ENCODE measurements around the gene RPL12. TPM values are rescaled to one million over a fixed set of nuclear protein-coding genes. Genes with fewer than 3 reads are reported as not detected.

The RPL12 gene
- total RNA-seq, 1 experiment from 2014 or later, result 1,648 TPM

DNA sequence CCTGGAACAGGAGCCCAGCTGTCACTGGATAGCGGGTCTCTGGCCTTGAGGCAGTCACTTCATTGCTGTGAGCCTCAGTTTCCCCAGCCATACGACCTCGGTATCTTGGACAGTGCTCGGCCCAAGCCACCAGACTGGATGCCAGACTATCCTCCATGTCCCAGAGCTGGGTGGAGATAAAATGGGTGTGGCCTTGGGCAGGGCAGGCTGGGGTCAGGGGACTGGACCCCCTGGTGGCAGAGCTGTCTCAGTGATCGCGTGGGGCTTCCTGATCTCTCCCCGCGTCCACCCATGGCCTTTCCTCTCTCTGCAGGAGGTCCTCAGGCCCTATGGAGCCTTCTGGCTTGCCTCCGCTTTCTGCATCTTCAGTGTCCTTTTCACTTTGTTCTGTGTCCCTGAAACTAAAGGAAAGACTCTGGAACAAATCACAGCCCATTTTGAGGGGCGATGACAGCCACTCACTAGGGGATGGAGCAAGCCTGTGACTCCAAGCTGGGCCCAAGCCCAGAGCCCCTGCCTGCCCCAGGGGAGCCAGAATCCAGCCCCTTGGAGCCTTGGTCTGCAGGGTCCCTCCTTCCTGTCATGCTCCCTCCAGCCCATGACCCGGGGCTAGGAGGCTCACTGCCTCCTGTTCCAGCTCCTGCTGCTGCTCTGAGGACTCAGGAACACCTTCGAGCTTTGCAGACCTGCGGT lies 44.3 kb downstream of the RPL12 start:
- no TSS peak for BruUV-seq (replicated peaks)

DNA sequence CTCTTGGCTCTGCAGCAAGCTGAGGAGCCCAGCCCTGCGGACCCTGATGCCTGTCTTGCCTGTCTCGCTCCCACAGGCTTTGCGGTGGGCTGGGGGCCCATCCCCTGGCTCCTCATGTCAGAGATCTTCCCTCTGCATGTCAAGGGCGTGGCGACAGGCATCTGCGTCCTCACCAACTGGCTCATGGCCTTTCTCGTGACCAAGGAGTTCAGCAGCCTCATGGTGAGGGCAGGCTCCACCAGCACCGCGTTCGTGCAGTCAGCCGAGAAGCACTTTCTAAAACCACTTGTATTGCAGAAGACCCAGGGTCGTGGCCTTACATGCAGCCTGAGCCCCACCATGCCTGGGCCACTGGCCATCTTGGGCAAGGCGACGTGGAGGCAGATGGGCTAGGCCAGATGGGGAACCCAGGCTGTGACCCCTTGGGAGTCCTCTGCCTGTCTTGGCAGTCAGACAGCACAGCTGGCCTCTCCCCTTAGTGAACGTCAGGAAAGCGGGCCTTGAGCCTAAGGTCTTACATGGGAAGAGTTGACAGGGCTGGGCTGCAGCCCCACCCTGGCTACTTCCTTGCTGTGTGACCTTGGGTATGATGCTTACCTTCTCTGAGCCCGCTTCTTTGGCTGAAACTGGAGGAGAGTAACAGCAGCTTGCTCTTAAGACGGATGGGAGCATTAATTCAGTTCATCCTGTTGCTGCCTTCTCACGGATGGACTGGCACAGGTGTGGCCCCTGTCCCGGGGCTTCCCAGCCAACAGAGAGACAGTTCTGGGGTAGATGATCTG lies 45.7 kb downstream of the RPL12 start:
- no peaks in the 10 kb centered on the region for H3K27me3 ChIP-seq (ENCODE audit: insufficient read depth, low read depth)
- H4K20me1 ChIP-seq (ENCODE audit: insufficient read depth), result no peaks in the 10 kb centered on the region
- H2AFZ ChIP-seq, result no peak overlapping the region
- no peaks in the 10 kb centered on the region for H3K79me2 ChIP-seq (ENCODE audit: low read depth)
- H3K4me1 ChIP-seq (replicated peaks; ENCODE audit: insufficient read depth), result no peaks in the 10 kb centered on the region
- intact Hi-C loops (cut with micrococcal nuclease; ENCODE audit: unreplicated experiment), result no loop called here
- no peaks in the 10 kb centered on the region for H3K9me3 ChIP-seq (ENCODE audit: insufficient read depth, low read depth)
- BruUV-seq (replicated peaks), result no TSS peak
- H3K9me2 ChIP-seq (ENCODE audit: insufficient read depth), result no peaks in the 10 kb centered on the region
- no peak overlapping the region for H3K4me2 ChIP-seq
- DNase-seq, result no peak
- H3F3A ChIP-seq (ENCODE audit: insufficient read depth, low read depth), result no peaks in the 10 kb centered on the region
- H3K27ac ChIP-seq, result no peak overlapping the region
- ChIA-PET CTCF (no interaction called here), POLR2A (ENCODE audit: unreplicated experiment) (no interaction called here)
- H3K4me3 ChIP-seq, result no peak overlapping the region
- H3K36me3 ChIP-seq (ENCODE audit: low read depth), result no peaks in the 10 kb centered on the region
- TF ChIP-seq, protein P1, sequence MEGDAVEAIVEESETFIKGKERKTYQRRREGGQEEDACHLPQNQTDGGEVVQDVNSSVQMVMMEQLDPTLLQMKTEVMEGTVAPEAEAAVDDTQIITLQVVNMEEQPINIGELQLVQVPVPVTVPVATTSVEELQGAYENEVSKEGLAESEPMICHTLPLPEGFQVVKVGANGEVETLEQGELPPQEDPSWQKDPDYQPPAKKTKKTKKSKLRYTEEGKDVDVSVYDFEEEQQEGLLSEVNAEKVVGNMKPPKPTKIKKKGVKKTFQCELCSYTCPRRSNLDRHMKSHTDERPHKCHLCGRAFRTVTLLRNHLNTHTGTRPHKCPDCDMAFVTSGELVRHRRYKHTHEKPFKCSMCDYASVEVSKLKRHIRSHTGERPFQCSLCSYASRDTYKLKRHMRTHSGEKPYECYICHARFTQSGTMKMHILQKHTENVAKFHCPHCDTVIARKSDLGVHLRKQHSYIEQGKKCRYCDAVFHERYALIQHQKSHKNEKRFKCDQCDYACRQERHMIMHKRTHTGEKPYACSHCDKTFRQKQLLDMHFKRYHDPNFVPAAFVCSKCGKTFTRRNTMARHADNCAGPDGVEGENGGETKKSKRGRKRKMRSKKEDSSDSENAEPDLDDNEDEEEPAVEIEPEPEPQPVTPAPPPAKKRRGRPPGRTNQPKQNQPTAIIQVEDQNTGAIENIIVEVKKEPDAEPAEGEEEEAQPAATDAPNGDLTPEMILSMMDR (conservative IDR thresholded peaks at IDR 0.05), result no peak
- TF ChIP-seq EZH2 (IDR thresholded peaks at IDR 0.05; ENCODE audit: low read depth), result no peak

More for the DNA sequence above, 44.3 kb downstream of the RPL12 start:
- H3K4me2 ChIP-seq, result no peak overlapping the region
- no peaks in the 10 kb centered on the region for H3K27me3 ChIP-seq (ENCODE audit: insufficient read depth, low read depth)
- H3F3A ChIP-seq (ENCODE audit: insufficient read depth, low read depth), result no peaks in the 10 kb centered on the region
- H3K9me3 ChIP-seq (ENCODE audit: insufficient read depth, low read depth), result no peaks in the 10 kb centered on the region
- H3K36me3 ChIP-seq (ENCODE audit: low read depth), result no peaks in the 10 kb centered on the region
- TF ChIP-seq, protein P1 (conservative IDR thresholded peaks at IDR 0.05), result no peak
- TF ChIP-seq EZH2 (IDR thresholded peaks at IDR 0.05; ENCODE audit: low read depth), result no peak
- ChIA-PET CTCF (interaction anchor here (0.6 kb wide), 1 partner anchor 16 kb away, joined by 3 read pairs; no protein-coding TSS in a partner anchor), POLR2A (ENCODE audit: unreplicated experiment) (no interaction called here)
- no peaks in the 10 kb centered on the region for H3K4me1 ChIP-seq (replicated peaks; ENCODE audit: insufficient read depth)
- DNase-seq, result no peak
- intact Hi-C loops (cut with micrococcal nuclease; ENCODE audit: unreplicated experiment), result no loop called here
- no peak overlapping the region for H2AFZ ChIP-seq
- no peaks in the 10 kb centered on the region for H3K9me2 ChIP-seq (ENCODE audit: insufficient read depth)
- H4K20me1 ChIP-seq (ENCODE audit: insufficient read depth), result no peaks in the 10 kb centered on the region
- H3K27ac ChIP-seq, result no peak overlapping the region
- H3K79me2 ChIP-seq (ENCODE audit: low read depth), result no peaks in the 10 kb centered on the region
- H3K4me3 ChIP-seq, result no peak overlapping the region

DNA sequence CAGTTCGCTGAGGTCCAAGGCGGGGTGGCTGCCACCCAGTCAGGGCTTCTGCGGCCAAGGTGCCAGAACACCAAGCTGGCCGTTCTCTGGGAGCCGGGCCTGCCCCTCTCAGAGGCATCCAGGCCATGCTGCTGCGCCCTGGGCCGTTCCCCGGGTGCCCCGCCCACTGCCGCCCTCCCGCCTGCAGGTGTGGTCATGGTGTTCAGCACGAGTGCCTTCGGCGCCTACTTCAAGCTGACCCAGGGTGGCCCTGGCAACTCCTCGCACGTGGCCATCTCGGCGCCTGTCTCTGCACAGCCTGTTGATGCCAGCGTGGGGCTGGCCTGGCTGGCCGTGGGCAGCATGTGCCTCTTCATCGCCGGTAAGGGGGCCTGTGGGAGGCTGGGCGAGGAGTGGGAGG lies 46.6 kb downstream of the RPL12 start:
- no peak overlapping the region for H3K4me3 ChIP-seq
- intact Hi-C loops (cut with micrococcal nuclease; ENCODE audit: unreplicated experiment), result no loop called here
- no peaks in the 10 kb centered on the region for H3K27me3 ChIP-seq (ENCODE audit: insufficient read depth, low read depth)
- H3K79me2 ChIP-seq (ENCODE audit: low read depth), result no peaks in the 10 kb centered on the region
- H3K4me2 ChIP-seq, result no peak overlapping the region
- no peaks in the 10 kb centered on the region for H3K4me1 ChIP-seq (replicated peaks; ENCODE audit: insufficient read depth)
- no peaks in the 10 kb centered on the region for H3K36me3 ChIP-seq (ENCODE audit: low read depth)
- no peaks in the 10 kb centered on the region for H3F3A ChIP-seq (ENCODE audit: insufficient read depth, low read depth)
- POLR2A ChIA-PET (ENCODE audit: unreplicated experiment), result no interaction called here
- no peak for DNase-seq
- BruUV-seq (replicated peaks), result no TSS peak
- H3K9me2 ChIP-seq (ENCODE audit: insufficient read depth), result no peaks in the 10 kb centered on the region
- H4K20me1 ChIP-seq (ENCODE audit: insufficient read depth), result no peaks in the 10 kb centered on the region
- TF ChIP-seq EZH2 (IDR thresholded peaks at IDR 0.05; ENCODE audit: low read depth), result no peak
- H3K27ac ChIP-seq, result no peak overlapping the region
- CTCF ChIA-PET, result no interaction called here
- no peak overlapping the region for H2AFZ ChIP-seq
- H3K9me3 ChIP-seq (ENCODE audit: insufficient read depth, low read depth), result no peaks in the 10 kb centered on the region
